SK-N-SH treated with all-trans-retinoic acid at 6 μM for 48 hours (cell line): ENCODE results near the gene ATP1A3.

ENCODE experiments used
- CSDC2 ChIP-seq: fragments of 250-450 bp; sonication (Bioruptor Pico); IDR thresholded peaks from 2 replicates; pipeline ENCODE4 v1.5.0; 2020; ENCODE audit warnings: mild to moderate bottlenecking, moderate library complexity
- OSR1 ChIP-seq: fragments of 250-450 bp; sonication (Bioruptor Pico); IDR thresholded peaks from 2 replicates; pipeline ENCODE4 v1.8.0; 2022; ENCODE audit warnings: moderate library complexity, mild to moderate bottlenecking, inconsistent platforms
- PATZ1 ChIP-seq: fragments of 250-450 bp; sonication (Bioruptor Pico); IDR thresholded peaks from 2 replicates; pipeline ENCODE4 v1.8.0; 2020; ENCODE audit warnings: mild to moderate bottlenecking, moderate library complexity, borderline replicate concordance
- TOX ChIP-seq: fragments of 250-450 bp; sonication (Bioruptor Pico); IDR thresholded peaks from 2 replicates; pipeline ENCODE4 v1.8.0; 2021; ENCODE audit warnings: mild to moderate bottlenecking, moderate library complexity, borderline replicate concordance
- ZFP30 ChIP-seq: fragments of 450-650 bp; formaldehyde crosslinking; IDR thresholded peaks from 2 replicates; pipeline ENCODE4 v1.5.0; 2022; ENCODE audit warnings: mild to moderate bottlenecking, moderate library complexity

GRCh38 chr19:41974652-41975051 lies 19.4 kb downstream of the ATP1A3 start:
- no peak for TF ChIP-seq CSDC2 (CRISPR knock-in tag)
- TF ChIP-seq ZFP30 (CRISPR knock-in tag): no peak
- TF ChIP-seq PATZ1 (CRISPR knock-in tag): no peak
- no peak for TF ChIP-seq TOX (CRISPR knock-in tag)
- no peak for TF ChIP-seq OSR1 (CRISPR knock-in tag)
